Measurements from ENCODE around the gene STAC3.

STAC3 gene

DNA sequence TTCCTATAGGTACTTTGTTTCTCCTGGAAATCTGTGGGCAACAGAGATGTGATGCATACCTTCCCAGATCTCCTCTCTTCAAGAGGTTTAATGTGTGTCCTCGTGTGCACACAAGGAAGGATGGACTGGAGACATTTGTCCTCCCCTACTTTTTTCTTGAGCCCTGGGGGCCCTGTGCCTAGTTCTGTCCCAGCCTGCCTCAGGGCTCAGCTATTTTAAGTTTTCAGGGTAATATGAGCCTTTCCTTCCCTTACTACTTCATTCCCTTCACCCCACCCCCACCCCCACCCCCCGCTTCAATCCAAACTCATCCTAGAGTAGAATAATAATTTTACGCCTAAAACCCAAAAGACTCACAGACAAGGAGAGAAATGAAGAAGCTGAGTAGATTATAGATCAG, 446 bp downstream of the STAC3 start:
- no peak for DNase-seq (ENCODE audit: low read depth)
- H3K4me3 ChIP-seq (ENCODE audit: low read length): no peak overlapping the region
- no peak for TF ChIP-seq CTCF (conservative IDR thresholded peaks at IDR 0.05; ENCODE audit: low read depth, low read length)

GRCh38 chr12:57248934-57249742, 1.8 kb downstream of the STAC3 start:
- no peak for DNase-seq (ENCODE audit: low read depth)
- no peak overlapping the region for H3K4me3 ChIP-seq (ENCODE audit: low read length)
- TF ChIP-seq CTCF (conservative IDR thresholded peaks at IDR 0.05; ENCODE audit: low read depth, low read length): no peak

DNA sequence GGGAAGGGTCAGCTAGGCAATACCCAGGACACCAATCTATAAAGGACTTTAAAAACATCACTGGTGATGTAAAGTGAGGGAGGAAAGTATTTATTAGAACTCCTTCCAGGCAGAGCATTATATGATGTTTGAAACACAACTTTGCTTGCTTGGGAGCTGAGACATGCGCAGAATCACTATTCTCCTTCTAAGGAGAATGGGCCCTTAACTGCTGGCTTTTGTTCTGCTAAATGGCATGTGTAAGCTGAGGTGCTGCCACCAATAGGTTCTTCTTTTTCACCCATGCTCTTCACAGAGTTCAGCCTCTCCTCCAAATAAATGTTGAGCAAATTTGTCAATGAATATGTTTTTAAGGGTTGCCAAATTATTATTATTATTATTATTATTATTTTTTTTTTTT, 3.9 kb downstream of the STAC3 start:
- no peak for DNase-seq (ENCODE audit: low read depth)
- no peak for TF ChIP-seq CTCF (conservative IDR thresholded peaks at IDR 0.05; ENCODE audit: low read depth, low read length)
- H3K4me3 ChIP-seq (ENCODE audit: low read length): no peak overlapping the region

- no peak for TF ChIP-seq CTCF (conservative IDR thresholded peaks at IDR 0.05; ENCODE audit: low read depth, low read length)
- no peak overlapping the region for H3K4me3 ChIP-seq (ENCODE audit: low read length)
- DNase-seq (ENCODE audit: low read depth): no peak
These were observed 6.7 kb downstream of the STAC3 start for GRCh38 chr12:57244312-57244696.

GRCh38 chr12:57243521-57244311, 7.3 kb downstream of the STAC3 start:
- DNase-seq (ENCODE audit: low read depth): no peak
- H3K4me3 ChIP-seq (ENCODE audit: low read length): peak overlapping the region; percentile 20
- peak; percentile 85 for TF ChIP-seq CTCF (conservative IDR thresholded peaks at IDR 0.05; ENCODE audit: low read depth, low read length)

GRCh38 chr12:57242691-57243454, 8.1 kb downstream of the STAC3 start:
- no peak for DNase-seq (ENCODE audit: low read depth)
- peak; percentile 72 for TF ChIP-seq CTCF (conservative IDR thresholded peaks at IDR 0.05; ENCODE audit: low read depth, low read length)
- H3K4me3 ChIP-seq (ENCODE audit: low read length): peak overlapping the region; percentile 21
